HepG2 (cell line): ENCODE measurements around the gene TRIM7. TPM values are rescaled to one million over a fixed set of nuclear protein-coding genes. Genes with fewer than 3 reads are reported as not detected.

Experiments used
- ATAC-seq: fragments of 200-7000 bp; cut with Tn5 transposase; 3 replicates; pipeline ENCODE4 v1.9.1; 2020; ENCODE audit warnings: mild to moderate bottlenecking, moderate library complexity
- BruUV-seq: library from RNA; stranded (reverse); fragments of 400-500 nt; replicated peaks from 2 replicates; lab custom pipeline; 2021; lab: Mats Ljungman, UMichigan
- CTCF ChIA-PET: fragments of 300-600 bp; formaldehyde crosslinking; extraction: SDS; loops from one replicate; lab custom pipeline; 2021; ENCODE audit warnings: low total read pairs, inconsistent platforms, low intra/inter-chr PET ratio; lab: Yijun Ruan, JAX
- POLR2A ChIA-PET: fragments of 350-600 bp; sonication (Branson Sonifier 250); formaldehyde crosslinking; loops from one replicate; lab custom pipeline; 2020; ENCODE audit warnings: antibody characterized with exemption, inconsistent platforms; lab: Yijun Ruan, JAX
- DNase-seq: peaks from one replicate; pipeline ENCODE4 v3.0.0-alpha.2; 2015; ENCODE audit warnings: low spot score
- FAIRE-seq: peaks from 3 replicates; lab custom pipeline; 2011; peaks lifted over from hg19 to GRCh38; lab: Jason Lieb, UNC
- H2AFZ ChIP-seq: one replicate; pipeline ENCODE4 v1.6.1; 2011; ENCODE audit warnings: low read length, inconsistent platforms
- H3K27ac ChIP-seq: fragments of 300-600 bp; 3 replicates; pipeline ENCODE4 v1.8.0; 2011; ENCODE audit warnings: mixed run types, mild to moderate bottlenecking, mixed read lengths, low read length, inconsistent platforms; ENCODE audit not compliant: insufficient read depth; ENCODE audit errors: extremely low read length
- H3K27me3 ChIP-seq, 2 experiments: fragments of 200-600 bp in 1 of 2; 2 replicates in 1 of 2; 3 replicates in 1 of 2; pipeline versions ENCODE4 v1.6.0 to v1.8.0; 2011; ENCODE audit warnings: low read length in 2 of 2, mild to moderate bottlenecking in 2 of 2, moderate library complexity in 2 of 2, inconsistent platforms in 1 of 2; ENCODE audit not compliant: insufficient read depth in 2 of 2, control insufficient read depth in 1 of 2
- H3K36me3 ChIP-seq, 2 experiments: fragments of 200-600 bp in 1 of 2; replicated peaks in 1 of 2; 2 replicates in 1 of 2; 3 replicates in 1 of 2; pipeline versions ENCODE4 v1.5.1 to v1.8.0; 2011; ENCODE audit warnings: low read length in 2 of 2, inconsistent platforms in 1 of 2; ENCODE audit not compliant: insufficient read depth in 2 of 2, control insufficient read depth in 1 of 2
- H3K4me1 ChIP-seq: 2 replicates; pipeline ENCODE4 v1.5.1; 2012; ENCODE audit warnings: low read length, inconsistent platforms; ENCODE audit not compliant: insufficient read depth
- H3K4me2 ChIP-seq: 2 replicates; pipeline ENCODE4 v1.6.0; 2011; ENCODE audit warnings: low read depth, low read length, inconsistent platforms
- H3K4me3 ChIP-seq, 3 experiments: fragments of 200-600 bp in 1 of 3; sonication (generic), shearing (Covaris generic) in 1 of 3; replicated peaks in 1 of 3; 2 replicates each; pipeline ENCODE4 v1.5.1; 2011 to 2016; ENCODE audit warnings: low read length in 3 of 3, inconsistent platforms in 2 of 3, low read depth in 2 of 3, mild to moderate bottlenecking in 2 of 3, control low read depth in 1 of 3, mixed read lengths in 1 of 3; ENCODE audit not compliant: insufficient read depth in 1 of 3
- H3K79me2 ChIP-seq: one replicate; pipeline ENCODE4 v1.6.1; 2011; ENCODE audit warnings: low read length, inconsistent platforms; ENCODE audit not compliant: insufficient read depth
- H3K9ac ChIP-seq: 2 replicates; pipeline ENCODE4 v1.6.0; 2011; ENCODE audit warnings: mild to moderate bottlenecking, low read depth, low read length, inconsistent platforms; ENCODE audit not compliant: insufficient read depth
- H3K9me3 ChIP-seq: 2 replicates; pipeline ENCODE4 v1.5.1; 2012; ENCODE audit warnings: mild to moderate bottlenecking, low read length
- H4K20me1 ChIP-seq: 2 replicates; pipeline ENCODE4 v1.6.0; 2011; ENCODE audit warnings: inconsistent platforms, mild to moderate bottlenecking, low read length, moderate library complexity; ENCODE audit not compliant: insufficient read depth
- CCAR2 ChIP-seq: fragments of 200-400 bp; formaldehyde crosslinking; optimal IDR thresholded peaks from 2 replicates; pipeline ENCODE3; 2018; ENCODE audit warnings: low read depth, mild to moderate bottlenecking, low read length, moderate library complexity
- CHCHD3 ChIP-seq: sonication (generic); formaldehyde crosslinking; IDR thresholded peaks from 2 replicates; pipeline ENCODE4 v1.8.0; 2022; ENCODE audit warnings: mild to moderate bottlenecking, missing genetic modification reagents, moderate library complexity
- EP300 ChIP-seq, 3 experiments: sonication (generic) in 1 of 3; formaldehyde crosslinking in 1 of 3; IDR thresholded peaks; 2 replicates each; pipeline versions ENCODE4 v1.5.1 to v1.6.1; 2011 to 2020; ENCODE audit warnings: low read depth in 2 of 3, low read length in 2 of 3, borderline replicate concordance in 1 of 3, improper control_type of control experiment in 1 of 3, mild to moderate bottlenecking in 1 of 3, missing genetic modification reagents in 1 of 3, moderate library complexity in 1 of 3
- HDAC1 ChIP-seq: sonication (generic); formaldehyde crosslinking; IDR thresholded peaks from 2 replicates; pipeline ENCODE4 v1.5.1; 2020; ENCODE audit warnings: mild to moderate bottlenecking, missing genetic modification reagents
- NKX3-1 ChIP-seq: sonication (generic); formaldehyde crosslinking; IDR thresholded peaks from 2 replicates; pipeline ENCODE4 v1.5.0; 2020; ENCODE audit warnings: missing genetic modification reagents
- NR2C2 ChIP-seq: sonication (generic); formaldehyde crosslinking; IDR thresholded peaks from 2 replicates; pipeline ENCODE4 v1.4.0; 2020; ENCODE audit warnings: missing genetic modification reagents, mild to moderate bottlenecking, moderate library complexity, borderline replicate concordance
- PHF8 ChIP-seq: sonication (generic); formaldehyde crosslinking; IDR thresholded peaks from 2 replicates; pipeline ENCODE4 v1.5.0; 2020; ENCODE audit warnings: missing genetic modification reagents
- RAD21 ChIP-seq: fragments of 450-650 bp; formaldehyde crosslinking; IDR thresholded peaks from 2 replicates; pipeline ENCODE4 v1.5.0; 2020; ENCODE audit warnings: mild to moderate bottlenecking
- SCMH1 ChIP-seq: sonication (generic); formaldehyde crosslinking; IDR thresholded peaks from 2 replicates; pipeline ENCODE4 v1.9.0; 2021; ENCODE audit warnings: missing genetic modification reagents, mild to moderate bottlenecking, borderline replicate concordance
- SMAD3 ChIP-seq: sonication (generic); formaldehyde crosslinking; IDR thresholded peaks from 2 replicates; pipeline ENCODE4 v1.4.0; 2020; ENCODE audit warnings: missing genetic modification reagents
- ZNF34 ChIP-seq: sonication (generic); formaldehyde crosslinking; IDR thresholded peaks from 2 replicates; pipeline ENCODE4 v1.4.0; 2020; ENCODE audit warnings: mild to moderate bottlenecking, missing genetic modification reagents, borderline replicate concordance
- ZNF367 ChIP-seq: sonication (generic); formaldehyde crosslinking; IDR thresholded peaks from 2 replicates; pipeline ENCODE4 v1.4.0; 2020; ENCODE audit warnings: missing genetic modification reagents, borderline replicate concordance
- ZNF556 ChIP-seq: sonication (generic); formaldehyde crosslinking; IDR thresholded peaks from 2 replicates; pipeline ENCODE4 v1.4.0; 2020; ENCODE audit warnings: mild to moderate bottlenecking, missing genetic modification reagents, borderline replicate concordance
- ZNF709 ChIP-seq: sonication (generic); formaldehyde crosslinking; IDR thresholded peaks from 2 replicates; pipeline ENCODE4 v1.5.0; 2020; ENCODE audit warnings: mild to moderate bottlenecking, missing genetic modification reagents
- ZSCAN25 ChIP-seq: sonication (generic); formaldehyde crosslinking; IDR thresholded peaks from 2 replicates; pipeline ENCODE4 v1.8.0; 2022; ENCODE audit warnings: mild to moderate bottlenecking, missing genetic modification reagents
- WGBS: methylation state at CpG from one replicate; pipeline ENCODE4 v1.1.6; 2017; ENCODE audit warnings: low lambda C conversion rate; 5-methylcytosine and 5-hydroxymethylcytosine counted together
- in situ Hi-C: cut with HindIII; loops from 2 replicates; pipeline ENCODE4 v1.10.0; 2017; ENCODE audit warnings: low pct_unique_long_range_greater_than_20kb; ENCODE audit not compliant: extremely low pct_ligation_motif_present
- intact Hi-C: fragments of 100-400 bp; cut with micrococcal nuclease; formaldehyde crosslinking; loops from one replicate; pipeline ENCODE4 v1.10.0; 2022; ENCODE audit not compliant: unreplicated experiment
- polyA plus RNA-seq, 8 experiments: library from polyadenylated mRNA; depleted of rRNA in 3 of 8; stranded (reverse) in 7 of 8; unstranded in 1 of 8; fragments of >200 nt; fragmentation: Illumina TruSeq in 4 of 8; extraction: Trizol in 4 of 8; gene quantifications; 2 replicates each; pipeline versions ENCODE4 v1.2.1 to v1.2.3, GENCODE V29; 2011 to 2016; ENCODE audit warnings: low read depth in 4 of 8, missing spikeins in 1 of 8, mixed read lengths in 1 of 8; ENCODE audit not compliant: insufficient read depth in 1 of 8
- total RNA-seq, 5 experiments: library from RNA; depleted of rRNA; stranded (reverse); fragments of >200 nt; fragmentation: Illumina TruSeq; extraction: Trizol; gene quantifications; 2 replicates each; pipeline ENCODE4 v1.2.3, GENCODE V29; 2016; ENCODE audit warnings: low read depth in 1 of 5
- TF ChIP-seq, protein P1 (sequence below): IDR thresholded peaks from 2 replicates; pipeline ENCODE4 v1.6.1; 2016; ENCODE audit warnings: control low read depth
- TF ChIP-seq, protein P2 (sequence below): IDR thresholded peaks from 2 replicates; pipeline ENCODE4 v1.6.1; 2016; ENCODE audit warnings: mild to moderate bottlenecking
- TF ChIP-seq, protein P3 (sequence below): sonication (generic); formaldehyde crosslinking; IDR thresholded peaks from 2 replicates; pipeline ENCODE4 v1.4.0; 2020; ENCODE audit warnings: missing genetic modification reagents

Gene TRIM7
- total and polyA plus RNA-seq, 2 of the 13 experiments (the other 11 are each of a cell fraction or from before 2014, with no cell fraction given) = 0.13 TPM; not detected in 1

DNA sequence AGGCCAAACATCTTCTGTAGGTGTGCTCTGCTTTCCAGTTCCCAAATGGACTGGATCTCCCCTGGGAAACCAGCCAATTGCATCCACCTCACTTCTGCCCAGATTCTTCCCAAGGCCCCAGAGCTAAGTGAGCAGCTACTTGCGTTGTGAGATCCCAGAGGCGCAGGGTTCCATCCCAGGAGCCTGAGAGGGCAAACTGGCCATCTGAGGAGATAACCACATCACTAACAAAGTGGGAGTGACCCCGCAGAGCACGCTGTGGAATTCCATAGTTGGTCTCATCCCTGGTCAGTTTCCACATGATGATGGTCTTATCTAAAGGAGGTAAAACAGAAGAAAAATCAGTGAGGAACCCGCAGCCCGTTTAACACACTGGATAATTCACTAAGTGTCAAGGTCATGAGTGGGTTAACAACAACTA is 37.0 kb upstream of the TRIM7 start:
- FAIRE-seq (no peak), DNase-seq (no peak), ATAC-seq (no peak)
- no TSS peak for BruUV-seq
- intact Hi-C loops = no loop called here
- H3K79me2 ChIP-seq = peaks cover 49% of the 10 kb centered on the region
- H3K27ac ChIP-seq = peak overlapping the region; percentile 98
- peak overlapping the region; percentile 93 for H3K4me2 ChIP-seq
- ChIA-PET POLR2A (interaction anchor here (3.2 to 8.4 kb wide), 4 partner anchors 8 to 52 kb away, joined by 13 to 102 read pairs (median 56); partner anchors contain the start of genes TRIM41 and TRIM52), CTCF (no interaction called here)
- 21% methylated on average over 6 of the region's 6 CpGs for WGBS
- H4K20me1 ChIP-seq = peaks cover 54% of the 10 kb centered on the region
- no peaks in the 10 kb centered on the region; a peak in 1 of 5 replicates for H3K27me3 ChIP-seq
- no peak overlapping the region for H2AFZ ChIP-seq
- H3K4me1 ChIP-seq = peaks cover 42% of the 10 kb centered on the region
- peaks cover 19 to 51% of the 10 kb centered on the region in 2 experiments for H3K36me3 ChIP-seq
- peak overlapping the region; percentile 91 to 94 (median 92) for H3K4me3 ChIP-seq
- H3K9ac ChIP-seq = peak overlapping the region; percentile 96
- no peaks in the 10 kb centered on the region for H3K9me3 ChIP-seq
- in situ Hi-C loops = no loop called here
- TF ChIP-seq, protein P1, sequence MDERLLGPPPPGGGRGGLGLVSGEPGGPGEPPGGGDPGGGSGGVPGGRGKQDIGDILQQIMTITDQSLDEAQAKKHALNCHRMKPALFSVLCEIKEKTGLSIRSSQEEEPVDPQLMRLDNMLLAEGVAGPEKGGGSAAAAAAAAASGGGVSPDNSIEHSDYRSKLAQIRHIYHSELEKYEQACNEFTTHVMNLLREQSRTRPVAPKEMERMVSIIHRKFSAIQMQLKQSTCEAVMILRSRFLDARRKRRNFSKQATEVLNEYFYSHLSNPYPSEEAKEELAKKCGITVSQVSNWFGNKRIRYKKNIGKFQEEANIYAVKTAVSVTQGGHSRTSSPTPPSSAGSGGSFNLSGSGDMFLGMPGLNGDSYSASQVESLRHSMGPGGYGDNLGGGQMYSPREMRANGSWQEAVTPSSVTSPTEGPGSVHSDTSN (CRISPR knock-in tag) = no peak
- TF ChIP-seq ZNF556 (CRISPR knock-in tag) (peak; percentile 28; the same call in 1 of the 2 replicates), SMAD3 (CRISPR knock-in tag) (peak; percentile 13; the same call in 1 of the 2 replicates), ZNF34 (CRISPR knock-in tag) (no peak), RAD21 (CRISPR knock-in tag) (no peak), NKX3-1 (CRISPR knock-in tag) (no peak), ZSCAN25 (CRISPR knock-in tag) (no peak), ZNF709 (CRISPR knock-in tag) (no peak), PHF8 (CRISPR knock-in tag) (no peak), ZNF367 (CRISPR knock-in tag) (no peak), SCMH1 (CRISPR knock-in tag) (no peak), HDAC1 (peak; percentile 5; the same call in 1 of the 2 replicates), NR2C2 (CRISPR knock-in tag) (0 out of 2 replicates have a peak, but pooled peaks have one; percentile 7), CHCHD3 (CRISPR knock-in tag) (no peak), EP300 (IDR thresholded peaks at IDR 0.05; ENCODE audit: low read depth in 2 of 2, low read length in 2 of 2) (no peak), EP300 (CRISPR knock-in tag; IDR thresholded peaks at IDR 0.05; ENCODE audit: borderline replicate concordance) (no peak), CCAR2 (peak; percentile 37)
- TF ChIP-seq, protein P2, sequence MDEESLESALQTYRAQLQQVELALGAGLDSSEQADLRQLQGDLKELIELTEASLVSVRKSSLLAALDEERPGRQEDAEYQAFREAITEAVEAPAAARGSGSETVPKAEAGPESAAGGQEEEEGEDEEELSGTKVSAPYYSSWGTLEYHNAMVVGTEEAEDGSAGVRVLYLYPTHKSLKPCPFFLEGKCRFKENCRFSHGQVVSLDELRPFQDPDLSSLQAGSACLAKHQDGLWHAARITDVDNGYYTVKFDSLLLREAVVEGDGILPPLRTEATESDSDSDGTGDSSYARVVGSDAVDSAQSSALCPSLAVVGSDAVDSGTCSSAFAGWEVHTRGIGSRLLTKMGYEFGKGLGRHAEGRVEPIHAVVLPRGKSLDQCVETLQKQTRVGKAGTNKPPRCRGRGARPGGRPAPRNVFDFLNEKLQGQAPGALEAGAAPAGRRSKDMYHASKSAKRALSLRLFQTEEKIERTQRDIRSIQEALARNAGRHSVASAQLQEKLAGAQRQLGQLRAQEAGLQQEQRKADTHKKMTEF = 0 out of 2 replicates have a peak, but pooled peaks have one; percentile 8
- TF ChIP-seq, protein P3, sequence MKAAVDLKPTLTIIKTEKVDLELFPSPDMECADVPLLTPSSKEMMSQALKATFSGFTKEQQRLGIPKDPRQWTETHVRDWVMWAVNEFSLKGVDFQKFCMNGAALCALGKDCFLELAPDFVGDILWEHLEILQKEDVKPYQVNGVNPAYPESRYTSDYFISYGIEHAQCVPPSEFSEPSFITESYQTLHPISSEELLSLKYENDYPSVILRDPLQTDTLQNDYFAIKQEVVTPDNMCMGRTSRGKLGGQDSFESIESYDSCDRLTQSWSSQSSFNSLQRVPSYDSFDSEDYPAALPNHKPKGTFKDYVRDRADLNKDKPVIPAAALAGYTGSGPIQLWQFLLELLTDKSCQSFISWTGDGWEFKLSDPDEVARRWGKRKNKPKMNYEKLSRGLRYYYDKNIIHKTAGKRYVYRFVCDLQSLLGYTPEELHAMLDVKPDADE (CRISPR knock-in tag) = no peak
